22Rv1 (cell line): ENCODE results near the gene ZBED4.

ENCODE experiments used
- H3K27ac ChIP-seq: fragments of 450-650 bp; 2 replicates; pipeline ENCODE4 v1.5.1; 2017
- ZFX ChIP-seq: fragments of 450-650 bp; IDR thresholded peaks from 2 replicates; pipeline ENCODE4 v1.6.1; 2017; ENCODE audit warnings: antibody characterized with exemption, borderline replicate concordance
- TF ChIP-seq, protein P1 (sequence below): fragments of 450-650 bp; IDR thresholded peaks from 2 replicates; pipeline ENCODE4 v1.5.1; 2017; ENCODE audit warnings: mild to moderate bottlenecking

The ZBED4 gene

DNA sequence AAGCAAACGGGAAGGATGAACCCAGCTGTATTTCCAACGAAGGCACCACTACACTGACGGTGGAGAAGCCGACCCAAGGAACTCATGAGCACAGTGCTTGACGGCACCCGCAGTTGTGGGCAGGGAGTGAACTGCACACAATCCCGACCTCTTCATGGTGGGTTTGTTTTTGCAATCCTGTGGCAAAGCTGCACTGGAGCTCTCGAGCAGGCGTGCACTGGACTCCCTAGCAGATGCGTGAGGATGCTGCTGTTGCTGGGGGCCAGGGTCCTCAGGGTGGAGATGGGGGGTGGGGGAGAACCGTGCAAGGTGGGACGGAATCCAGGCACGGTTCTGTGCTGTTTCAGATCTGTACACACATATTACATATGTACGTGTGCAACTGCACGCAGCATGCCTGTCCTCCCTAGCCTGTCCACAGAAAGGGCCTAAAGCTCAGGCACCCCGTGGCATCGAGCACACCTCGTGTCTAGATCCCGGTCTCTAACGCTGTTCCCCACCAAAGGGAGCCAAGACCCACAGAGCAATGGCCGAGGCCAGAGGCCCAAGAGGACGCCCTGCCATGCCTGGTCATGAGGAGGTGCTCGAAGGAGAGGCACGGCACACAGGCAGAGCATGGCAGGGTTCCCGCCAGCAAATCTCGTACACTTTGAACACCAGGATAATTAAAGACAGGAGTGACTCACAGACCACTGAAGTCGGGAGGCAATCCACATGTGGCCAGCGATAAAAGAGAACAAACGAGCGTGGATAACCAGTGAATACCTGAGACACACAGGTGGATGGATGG, 47.0 kb downstream of the ZBED4 start:
- no peak for TF ChIP-seq ZFX
- TF ChIP-seq, protein P1, sequence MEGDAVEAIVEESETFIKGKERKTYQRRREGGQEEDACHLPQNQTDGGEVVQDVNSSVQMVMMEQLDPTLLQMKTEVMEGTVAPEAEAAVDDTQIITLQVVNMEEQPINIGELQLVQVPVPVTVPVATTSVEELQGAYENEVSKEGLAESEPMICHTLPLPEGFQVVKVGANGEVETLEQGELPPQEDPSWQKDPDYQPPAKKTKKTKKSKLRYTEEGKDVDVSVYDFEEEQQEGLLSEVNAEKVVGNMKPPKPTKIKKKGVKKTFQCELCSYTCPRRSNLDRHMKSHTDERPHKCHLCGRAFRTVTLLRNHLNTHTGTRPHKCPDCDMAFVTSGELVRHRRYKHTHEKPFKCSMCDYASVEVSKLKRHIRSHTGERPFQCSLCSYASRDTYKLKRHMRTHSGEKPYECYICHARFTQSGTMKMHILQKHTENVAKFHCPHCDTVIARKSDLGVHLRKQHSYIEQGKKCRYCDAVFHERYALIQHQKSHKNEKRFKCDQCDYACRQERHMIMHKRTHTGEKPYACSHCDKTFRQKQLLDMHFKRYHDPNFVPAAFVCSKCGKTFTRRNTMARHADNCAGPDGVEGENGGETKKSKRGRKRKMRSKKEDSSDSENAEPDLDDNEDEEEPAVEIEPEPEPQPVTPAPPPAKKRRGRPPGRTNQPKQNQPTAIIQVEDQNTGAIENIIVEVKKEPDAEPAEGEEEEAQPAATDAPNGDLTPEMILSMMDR = no peak
- no peak overlapping the region for H3K27ac ChIP-seq

DNA sequence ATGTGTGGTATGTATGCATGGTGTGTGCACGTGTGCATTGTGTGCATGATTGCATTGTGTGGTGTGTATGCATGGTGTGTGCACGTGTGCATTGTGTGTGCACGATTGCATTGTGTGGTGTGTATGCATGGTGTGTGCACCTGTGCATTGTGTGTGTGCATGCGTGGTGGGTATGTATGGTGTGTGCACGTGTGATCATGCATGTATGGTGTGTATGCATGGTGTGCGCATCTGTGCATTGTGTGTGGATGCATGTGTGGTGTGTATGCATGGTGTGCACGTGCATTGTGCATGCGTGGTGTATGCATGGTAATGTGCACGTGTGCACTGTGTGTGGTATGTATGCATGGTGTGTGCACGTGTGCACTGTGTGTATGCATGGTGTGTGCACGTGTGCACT, 47.8 kb downstream of the ZBED4 start:
- no peak overlapping the region for H3K27ac ChIP-seq
- TF ChIP-seq, protein P1 = no peak
- TF ChIP-seq ZFX = no peak

DNA sequence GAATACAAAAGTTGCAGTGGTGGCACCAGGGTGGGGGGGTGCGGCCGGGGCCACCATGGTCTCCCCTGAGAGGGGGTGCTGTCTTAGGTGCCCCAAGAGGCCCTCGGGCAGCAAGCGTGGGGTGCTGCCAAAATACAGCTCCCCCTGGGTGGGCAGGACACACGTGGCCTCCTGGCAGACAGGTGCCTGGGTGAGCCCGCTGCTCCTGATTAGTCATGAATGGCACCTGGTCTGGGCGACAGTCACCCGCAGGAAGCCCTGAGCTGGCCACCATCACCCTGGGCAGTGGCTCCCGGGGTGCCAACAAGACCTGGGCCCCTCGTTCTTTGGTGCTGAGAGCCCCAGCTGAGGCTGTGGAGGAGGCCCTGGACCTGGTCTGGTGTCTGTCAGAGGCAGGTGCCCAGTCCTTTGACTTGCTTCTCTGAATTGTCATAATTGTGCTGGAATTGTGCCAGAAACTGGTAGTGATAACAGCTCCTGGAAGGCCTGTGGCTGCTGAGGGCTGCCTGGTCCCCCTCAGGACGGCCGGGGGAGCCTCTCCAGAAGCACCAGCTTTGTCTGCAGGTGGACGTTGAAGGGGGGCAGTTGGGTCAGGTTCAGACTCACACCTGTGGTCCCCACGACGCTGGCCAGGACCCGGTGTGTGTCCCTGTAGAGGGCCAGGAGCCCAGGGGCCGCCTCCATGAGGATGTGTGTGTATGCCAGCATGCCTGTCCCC, 49.8 kb downstream of the ZBED4 start:
- TF ChIP-seq, protein P1 = no peak
- no peak for TF ChIP-seq ZFX
- H3K27ac ChIP-seq = no peak overlapping the region

DNA sequence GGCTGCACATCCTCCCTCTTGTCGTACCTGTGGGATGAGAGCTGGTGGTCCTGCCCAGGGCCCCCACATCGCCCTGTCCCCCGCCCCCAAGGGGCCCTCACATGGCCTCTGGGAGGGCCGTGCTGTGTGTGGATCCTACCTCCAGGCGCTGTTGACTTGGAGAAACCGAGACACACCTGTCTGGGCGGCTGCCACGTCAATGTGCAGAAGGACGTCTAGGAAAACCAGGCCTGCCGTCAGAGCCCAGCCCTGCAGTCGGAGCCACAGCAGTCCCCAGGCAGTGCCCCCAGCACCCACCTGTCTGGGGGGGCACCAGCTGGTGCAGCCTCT, 50.4 kb downstream of the ZBED4 start:
- H3K27ac ChIP-seq = no peak overlapping the region

DNA sequence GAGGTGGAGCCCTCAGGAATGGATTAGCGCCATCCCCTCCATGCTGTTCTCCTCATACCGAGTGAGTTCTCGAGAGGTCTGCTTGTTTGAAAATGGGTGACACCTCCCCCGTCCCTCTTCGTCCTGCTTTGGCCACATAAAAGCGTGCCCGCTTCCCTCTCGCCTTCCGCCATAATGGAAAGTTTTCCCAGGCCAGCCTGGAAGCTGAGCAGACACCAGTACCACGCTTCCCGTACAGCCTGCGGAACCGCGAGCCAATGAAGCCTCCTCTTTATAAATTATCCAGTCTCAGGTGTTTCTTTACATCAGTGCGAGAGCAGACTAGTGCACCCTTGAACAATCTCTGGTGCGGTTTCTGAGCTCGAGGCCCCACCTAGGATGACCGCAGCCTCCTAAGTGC, 51.8 kb downstream of the ZBED4 start:
- no peak for TF ChIP-seq ZFX
- TF ChIP-seq, protein P1 = no peak
- no peak overlapping the region for H3K27ac ChIP-seq

More for the DNA sequence above, 50.4 kb downstream of the ZBED4 start:
- TF ChIP-seq ZFX = no peak
- TF ChIP-seq, protein P1 = no peak

DNA sequence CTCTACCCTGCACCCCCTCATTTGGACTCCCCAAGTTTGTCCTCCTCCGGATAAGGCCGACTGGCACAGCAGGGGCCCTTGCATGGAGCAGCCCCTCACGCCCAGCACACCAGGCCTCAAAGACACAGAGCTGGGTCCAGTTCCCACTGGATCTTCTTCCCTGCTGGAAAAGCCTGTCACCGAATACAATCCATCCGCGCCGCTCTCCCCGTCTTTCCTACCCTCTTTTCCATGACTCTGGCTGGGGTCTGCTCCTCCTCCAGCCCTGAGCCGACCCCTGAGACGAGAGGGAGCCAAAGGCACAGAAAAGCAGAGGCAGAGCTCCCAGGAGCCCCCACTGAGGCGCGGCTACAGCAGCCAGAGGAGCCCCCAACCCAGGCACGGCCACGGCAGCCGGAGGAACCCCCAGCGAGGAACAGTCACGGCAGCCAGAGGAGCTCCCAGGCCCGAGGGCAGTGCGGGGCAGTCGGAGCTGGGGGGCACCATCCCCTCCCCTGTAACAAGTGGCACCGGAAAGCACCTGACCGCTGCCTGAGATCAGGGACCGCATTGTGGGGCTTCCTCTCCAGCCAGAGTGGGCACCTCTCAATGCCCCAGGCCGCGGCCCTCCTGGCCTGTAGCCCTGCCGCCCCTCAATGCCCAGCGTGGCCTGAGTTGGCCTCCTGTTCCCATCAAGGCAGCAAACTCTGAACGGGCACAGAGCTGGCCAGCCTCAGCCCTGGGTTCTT, 52.6 kb downstream of the ZBED4 start:
- no peak overlapping the region for H3K27ac ChIP-seq
- TF ChIP-seq, protein P1 = no peak
- no peak for TF ChIP-seq ZFX
